ENCODE data around the gene MARK1.
A peak's percentile ranks its signal among the peaks of the same experiment; 100 is the strongest.

The MARK1 gene

GRCh38 chr1:220528679-220529501 is 954 bp downstream of the MARK1 start:
- H3K4me3 ChIP-seq (ENCODE audit: low read depth, low read length): peak overlapping the region; percentile 44
- TF ChIP-seq, protein P1, sequence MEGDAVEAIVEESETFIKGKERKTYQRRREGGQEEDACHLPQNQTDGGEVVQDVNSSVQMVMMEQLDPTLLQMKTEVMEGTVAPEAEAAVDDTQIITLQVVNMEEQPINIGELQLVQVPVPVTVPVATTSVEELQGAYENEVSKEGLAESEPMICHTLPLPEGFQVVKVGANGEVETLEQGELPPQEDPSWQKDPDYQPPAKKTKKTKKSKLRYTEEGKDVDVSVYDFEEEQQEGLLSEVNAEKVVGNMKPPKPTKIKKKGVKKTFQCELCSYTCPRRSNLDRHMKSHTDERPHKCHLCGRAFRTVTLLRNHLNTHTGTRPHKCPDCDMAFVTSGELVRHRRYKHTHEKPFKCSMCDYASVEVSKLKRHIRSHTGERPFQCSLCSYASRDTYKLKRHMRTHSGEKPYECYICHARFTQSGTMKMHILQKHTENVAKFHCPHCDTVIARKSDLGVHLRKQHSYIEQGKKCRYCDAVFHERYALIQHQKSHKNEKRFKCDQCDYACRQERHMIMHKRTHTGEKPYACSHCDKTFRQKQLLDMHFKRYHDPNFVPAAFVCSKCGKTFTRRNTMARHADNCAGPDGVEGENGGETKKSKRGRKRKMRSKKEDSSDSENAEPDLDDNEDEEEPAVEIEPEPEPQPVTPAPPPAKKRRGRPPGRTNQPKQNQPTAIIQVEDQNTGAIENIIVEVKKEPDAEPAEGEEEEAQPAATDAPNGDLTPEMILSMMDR (IDR thresholded peaks at IDR 0.05; ENCODE audit: borderline replicate concordance, insufficient read depth, low read depth, low read length): no peak

DNA sequence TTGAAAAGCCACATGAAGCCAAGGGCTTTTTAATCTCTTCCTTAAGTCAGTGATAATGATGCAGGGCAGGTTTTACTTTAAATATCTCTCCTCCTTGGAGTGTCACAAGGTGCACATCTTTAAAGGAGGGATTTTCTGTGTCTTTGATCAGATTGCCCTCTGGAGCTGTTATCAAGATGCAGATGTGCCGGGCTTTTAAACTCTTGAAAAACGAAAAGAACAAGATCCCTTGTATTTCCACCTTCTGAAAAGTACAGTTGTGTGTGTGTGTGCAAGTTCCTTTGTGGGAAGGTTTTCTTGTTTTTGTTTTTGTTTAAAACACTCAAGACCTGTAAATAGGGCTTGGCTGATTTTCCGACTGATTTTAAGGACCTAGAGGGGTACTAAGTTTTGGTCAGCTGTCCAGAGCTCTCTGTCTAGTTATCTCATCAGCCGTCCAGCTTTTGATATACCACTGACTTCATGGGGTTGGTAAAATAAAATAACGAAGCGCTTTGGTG is 1.6 kb downstream of the MARK1 start:
- no peak overlapping the region for H3K4me3 ChIP-seq (ENCODE audit: low read depth, low read length)
- TF ChIP-seq, protein P1 (IDR thresholded peaks at IDR 0.05; ENCODE audit: borderline replicate concordance, insufficient read depth, low read depth, low read length): no peak

DNA sequence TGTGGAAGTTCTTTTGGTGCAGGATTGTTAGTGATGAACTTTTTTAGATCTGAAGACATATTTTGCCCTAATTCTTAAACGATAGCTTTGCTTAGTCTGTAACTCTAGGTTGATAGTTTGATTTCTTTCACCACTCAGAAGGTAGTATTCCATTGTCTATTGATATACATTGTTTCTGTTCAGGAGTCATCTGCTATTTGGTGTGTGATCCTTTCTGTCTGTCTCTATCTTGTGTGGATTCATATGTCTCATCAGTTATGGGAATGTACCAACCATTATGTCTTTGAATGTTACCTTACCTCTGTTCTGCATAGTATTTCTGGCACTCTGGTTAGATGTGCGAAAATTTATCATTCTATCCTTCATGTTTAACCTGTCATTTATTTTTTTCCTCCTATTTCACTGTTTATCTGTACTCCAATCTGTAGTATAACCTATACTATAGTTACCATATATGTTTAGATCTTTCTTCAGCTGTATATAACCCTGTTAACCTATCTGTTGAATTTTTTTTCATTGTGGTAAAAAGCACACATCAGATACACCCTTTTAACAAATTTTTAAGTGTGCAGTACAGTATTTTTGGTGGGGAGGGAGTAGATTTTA is 5.7 kb downstream of the MARK1 start:
- TF ChIP-seq, protein P1 (IDR thresholded peaks at IDR 0.05; ENCODE audit: borderline replicate concordance, insufficient read depth, low read depth, low read length): no peak
- no peak overlapping the region for H3K4me3 ChIP-seq (ENCODE audit: low read depth, low read length)

DNA sequence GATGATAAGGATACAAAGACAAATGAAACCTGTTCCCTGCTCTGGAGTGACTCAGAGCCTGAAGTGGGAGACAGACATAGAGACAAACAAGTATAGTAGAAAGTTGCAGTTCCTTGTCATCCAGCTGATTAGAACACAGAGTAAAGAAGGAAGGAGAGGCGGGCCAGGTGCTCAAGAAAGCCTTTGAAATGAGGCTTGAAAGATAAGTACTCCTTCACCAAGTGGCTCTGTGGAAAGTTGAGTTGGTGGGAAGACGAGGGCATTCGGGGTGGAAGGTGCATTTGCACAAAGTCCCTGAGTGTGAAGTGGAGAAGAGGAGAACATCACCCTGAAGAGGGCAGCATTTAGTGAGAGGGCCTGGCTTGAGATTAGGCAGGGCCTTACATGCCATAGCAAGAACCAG is 17.0 kb downstream of the MARK1 start:
- TF ChIP-seq, protein P1 (IDR thresholded peaks at IDR 0.05; ENCODE audit: borderline replicate concordance, insufficient read depth, low read depth, low read length): no peak
- no peak overlapping the region for H3K4me3 ChIP-seq (ENCODE audit: low read depth, low read length)

DNA sequence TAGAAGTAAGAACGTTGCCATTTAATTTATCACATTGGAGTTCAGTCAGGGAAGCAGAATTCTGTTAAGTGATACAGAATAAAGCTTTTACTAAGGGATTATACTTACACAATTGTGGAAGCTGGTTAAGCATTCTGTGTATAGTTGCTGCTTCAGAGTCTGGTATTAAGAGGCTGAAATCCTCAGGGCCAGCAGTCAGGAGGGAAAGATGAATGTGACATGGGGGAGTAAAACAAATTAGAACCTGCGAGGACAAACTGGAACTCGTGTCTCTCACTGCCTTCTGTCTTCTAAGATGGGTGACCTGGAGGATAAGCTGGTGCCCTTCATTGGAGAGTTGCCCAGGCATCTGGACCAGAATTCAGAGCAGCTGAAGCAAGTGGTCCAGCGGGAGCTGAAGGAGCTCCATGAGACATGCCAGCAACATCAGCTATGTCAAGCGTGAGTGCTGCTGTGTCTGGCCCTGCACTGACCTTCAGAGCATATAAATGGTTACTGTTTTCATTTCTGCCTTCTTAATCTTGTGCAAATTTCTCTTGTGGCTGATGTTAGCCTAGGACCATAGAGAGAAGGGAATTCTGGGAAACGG is 23.0 kb downstream of the MARK1 start:
- no peak overlapping the region for H3K4me3 ChIP-seq (ENCODE audit: low read depth, low read length)
- TF ChIP-seq, protein P1 (IDR thresholded peaks at IDR 0.05; ENCODE audit: borderline replicate concordance, insufficient read depth, low read depth, low read length): no peak

GRCh38 chr1:220551718-220552117 is 23.8 kb downstream of the MARK1 start:
- H3K4me3 ChIP-seq (ENCODE audit: low read depth, low read length): no peak overlapping the region
- TF ChIP-seq, protein P1 (IDR thresholded peaks at IDR 0.05; ENCODE audit: borderline replicate concordance, insufficient read depth, low read depth, low read length): no peak
